K562 (cell line): ENCODE results near the gene FSIP2. TPM values are rescaled to one million over a fixed set of nuclear protein-coding genes. Genes with fewer than 3 reads are reported as not detected.

ENCODE experiments used
- ATAC-seq: fragments of 200-7000 bp; cut with Tn5 transposase; 3 replicates; pipeline ENCODE4 v1.9.1; 2020; ENCODE audit warnings: moderate library complexity
- BruUV-seq: library from RNA; stranded (reverse); fragments of 400-500 nt; replicated peaks from 2 replicates; lab custom pipeline; 2021; lab: Mats Ljungman, UMichigan
- CTCF ChIA-PET: fragments of 300-600 bp; formaldehyde crosslinking; extraction: SDS; loops from one replicate; lab custom pipeline; 2021; ENCODE audit warnings: low intra/inter-chr PET ratio; lab: Yijun Ruan, JAX
- POLR2A ChIA-PET: fragments of 300-600, 350-650 bp; sonication (Branson Sonifier 250); formaldehyde crosslinking; extraction: SDS; loops from one replicate; lab custom pipeline; 2021; ENCODE audit warnings: antibody characterized with exemption, inconsistent platforms; lab: Yijun Ruan, JAX
- DNase-seq, 4 experiments: peaks; one replicate each; pipeline versions ENCODE4 v3.0.0 to v3.0.0-alpha.2; 2011 to 2018; ENCODE audit warnings: low spot score in 3 of 4, mixed read lengths in 3 of 4; ENCODE audit errors: extremely low read depth in 1 of 4
- FAIRE-seq: peaks from 2 replicates; lab custom pipeline; 2011; peaks lifted over from hg19 to GRCh38; lab: Jason Lieb, UNC
- H2AFZ ChIP-seq: 2 replicates; pipeline ENCODE4 v1.6.0; 2011; ENCODE audit warnings: low read depth, low read length, control low read depth, inconsistent platforms
- H3K27ac ChIP-seq: fragments of 200-600 bp; 3 replicates; pipeline ENCODE4 v1.8.0; 2011; ENCODE audit warnings: low read depth, mild to moderate bottlenecking, control low read depth, inconsistent platforms, low read length, moderate library complexity, mixed read lengths; ENCODE audit errors: extremely low read depth
- H3K27me3 ChIP-seq, 2 experiments: fragments of 300-600 bp in 1 of 2; 2 replicates in 1 of 2; 3 replicates in 1 of 2; pipeline versions ENCODE4 v1.6.0 to v1.8.0; 2011; ENCODE audit warnings: inconsistent platforms in 2 of 2, low read length in 2 of 2, mild to moderate bottlenecking in 1 of 2, mixed read lengths in 1 of 2, moderate library complexity in 1 of 2; ENCODE audit not compliant: control insufficient read depth in 2 of 2, insufficient read depth in 2 of 2
- H3K36me3 ChIP-seq: fragments of 300-600 bp; 3 replicates; pipeline ENCODE4 v1.8.0; 2011; ENCODE audit warnings: mild to moderate bottlenecking, low read length, inconsistent platforms; ENCODE audit not compliant: control insufficient read depth, insufficient read depth
- H3K4me1 ChIP-seq, 2 experiments: fragments of 200-600 bp in 1 of 2; replicated peaks in 1 of 2; 2 replicates in 1 of 2; 3 replicates in 1 of 2; pipeline versions ENCODE4 v1.5.1 to v1.8.0; 2011; ENCODE audit warnings: inconsistent platforms in 2 of 2, low read length in 2 of 2, mild to moderate bottlenecking in 1 of 2, mixed read lengths in 1 of 2, moderate library complexity in 1 of 2; ENCODE audit not compliant: control insufficient read depth in 2 of 2, insufficient read depth in 2 of 2
- H3K4me2 ChIP-seq: 2 replicates; pipeline ENCODE4 v1.6.1; 2011; ENCODE audit warnings: low read length, control low read depth, inconsistent platforms, mixed read lengths; ENCODE audit not compliant: insufficient read depth
- H3K4me3 ChIP-seq: fragments of 200-600 bp; sonication (generic), shearing (Covaris generic); 2 replicates; pipeline ENCODE4 v1.5.1; 2016; ENCODE audit warnings: control low read depth, inconsistent platforms
- H3K79me2 ChIP-seq: fragments of 200-600 bp; 3 replicates; pipeline ENCODE4 v1.8.0; 2011; ENCODE audit warnings: low read length, inconsistent platforms; ENCODE audit not compliant: control insufficient read depth, insufficient read depth
- H3K9ac ChIP-seq, 2 experiments: 2 replicates each; pipeline versions ENCODE4 v1.6.0 to v1.6.1; 2011; ENCODE audit warnings: low read depth in 2 of 2, low read length in 2 of 2, control low read depth in 1 of 2, inconsistent platforms in 1 of 2, mild to moderate bottlenecking in 1 of 2, mixed read lengths in 1 of 2; ENCODE audit not compliant: insufficient read depth in 1 of 2
- H3K9me1 ChIP-seq: one replicate; pipeline ENCODE4 v1.6.0; 2011; ENCODE audit warnings: inconsistent platforms, mild to moderate bottlenecking, low read length, moderate library complexity; ENCODE audit not compliant: control insufficient read depth, insufficient read depth
- H3K9me3 ChIP-seq: replicated peaks from 2 replicates; pipeline ENCODE4 v1.5.1; 2011; ENCODE audit warnings: low read depth, low read length, inconsistent platforms; ENCODE audit not compliant: control insufficient read depth, insufficient read depth
- H4K20me1 ChIP-seq: replicated peaks from 2 replicates; pipeline ENCODE4 v1.6.1; 2011; ENCODE audit warnings: low read length, inconsistent platforms, mixed read lengths; ENCODE audit not compliant: control insufficient read depth, insufficient read depth
- NR4A1 ChIP-seq, 2 experiments: fragments of 250-450 bp in 1 of 2; fragments of 450-650 bp in 1 of 2; sonication (Bioruptor Pico) in 1 of 2; IDR thresholded peaks; 2 replicates each; pipeline versions ENCODE4 v1.4.0 to v1.6.1; 2016 to 2020; ENCODE audit warnings: mild to moderate bottlenecking in 2 of 2, missing compliant biosample characterization in 1 of 2, missing genetic modification characterization in 1 of 2, moderate library complexity in 1 of 2
- ZNF316 ChIP-seq: fragments of 450-650 bp; IDR thresholded peaks from 2 replicates; pipeline ENCODE4 v1.6.1; 2016
- WGBS: fragments of 100-300 bp; shearing (Covaris generic); methylation state at CpG from one replicate; pipeline ENCODE4 v1.1.6; 2016; ENCODE audit warnings: low coverage, mixed read lengths; ENCODE audit not compliant: insufficient coverage; ENCODE audit errors: missing lambda C conversion rate; 5-methylcytosine and 5-hydroxymethylcytosine counted together
- in situ Hi-C: fragments of 300-500 bp; cut with MboI; formaldehyde crosslinking; loops from 4 replicates; pipeline ENCODE4 v1.15.0; 2018; ENCODE audit warnings: inconsistent platforms, mixed read lengths
- intact Hi-C: fragments of 100-400 bp; cut with micrococcal nuclease; formaldehyde crosslinking; loops from 2 replicates; pipeline ENCODE4 v1.14.2; 2022
- polyA plus RNA-seq, 8 experiments: library from polyadenylated mRNA; depleted of rRNA in 4 of 8; stranded (reverse) in 5 of 8; unstranded in 3 of 8; fragments of >200 nt; fragmentation: Nextera tagmentation in 2 of 8; fragmentation: Illumina TruSeq in 1 of 8; extraction: Ambion mirVana in 2 of 8; extraction: Trizol in 1 of 8; gene quantifications; 2 replicates each; pipeline versions ENCODE4 v1.2.1 to v1.2.3, GENCODE V29; 2011 to 2014; ENCODE audit warnings: inconsistent platforms in 1 of 8, missing spikeins in 1 of 8
- total RNA-seq, 7 experiments: library from RNA; depleted of rRNA in 6 of 7; stranded (reverse); fragments of >200 nt in 6 of 7; fragmentation: Illumina TruSeq in 2 of 7; extraction: Trizol in 2 of 7; gene quantifications; 2 replicates each; pipeline versions ENCODE4 v1.2.1 to v1.2.3, GENCODE V29; 2011 to 2021; ENCODE audit warnings: low replicate concordance in 1 of 7
- TF ChIP-seq, protein P1 (sequence below): fragments of 200-400 bp; formaldehyde crosslinking; IDR thresholded peaks from 2 replicates; pipeline ENCODE4 v1.6.1; 2017; ENCODE audit warnings: mild to moderate bottlenecking, low read depth, low read length, moderate library complexity

Gene FSIP2
- total and polyA plus RNA-seq, 9 of the 15 experiments (the other 6 are each of a cell fraction or from before 2014, with no cell fraction given), result 0.01 to 0.04 TPM; not detected in 7

DNA sequence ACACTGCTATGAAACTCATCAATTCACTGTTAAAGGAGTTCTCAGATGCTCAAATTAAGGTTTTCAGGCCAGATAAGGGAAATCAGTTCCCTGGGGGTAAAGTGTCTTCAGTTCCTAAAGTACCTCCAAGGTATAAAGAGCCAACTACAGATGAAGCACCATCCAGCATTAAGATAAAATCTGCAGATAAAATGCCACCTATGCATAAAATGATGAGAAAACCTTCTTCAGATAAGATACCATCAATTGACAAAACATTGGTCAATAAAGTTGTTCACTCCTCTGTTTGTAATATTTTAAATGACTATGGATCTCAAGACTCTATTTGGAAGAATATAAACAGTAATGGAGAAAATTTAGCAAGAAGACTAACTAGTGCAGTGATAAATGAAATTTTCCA lies 68.2 kb downstream of the FSIP2 start:
- DNase-seq (no peak), ATAC-seq (no peak), FAIRE-seq (no peak)
- CTCF ChIA-PET, result no interaction called here
- intact Hi-C loops (no loop called here), in situ Hi-C loops (no loop called here)
- POLR2A ChIA-PET, result no interaction called here
- H3K4me2 ChIP-seq, result no peak overlapping the region
- H3K9me1 ChIP-seq, result no peaks in the 10 kb centered on the region
- no peaks in the 10 kb centered on the region for H3K79me2 ChIP-seq
- TF ChIP-seq NR4A1 (CRISPR knock-in tag; IDR thresholded peaks at IDR 0.05), result no peak
- no peak for TF ChIP-seq NR4A1 (tag; IDR thresholded peaks at IDR 0.05)
- TF ChIP-seq, protein P1, sequence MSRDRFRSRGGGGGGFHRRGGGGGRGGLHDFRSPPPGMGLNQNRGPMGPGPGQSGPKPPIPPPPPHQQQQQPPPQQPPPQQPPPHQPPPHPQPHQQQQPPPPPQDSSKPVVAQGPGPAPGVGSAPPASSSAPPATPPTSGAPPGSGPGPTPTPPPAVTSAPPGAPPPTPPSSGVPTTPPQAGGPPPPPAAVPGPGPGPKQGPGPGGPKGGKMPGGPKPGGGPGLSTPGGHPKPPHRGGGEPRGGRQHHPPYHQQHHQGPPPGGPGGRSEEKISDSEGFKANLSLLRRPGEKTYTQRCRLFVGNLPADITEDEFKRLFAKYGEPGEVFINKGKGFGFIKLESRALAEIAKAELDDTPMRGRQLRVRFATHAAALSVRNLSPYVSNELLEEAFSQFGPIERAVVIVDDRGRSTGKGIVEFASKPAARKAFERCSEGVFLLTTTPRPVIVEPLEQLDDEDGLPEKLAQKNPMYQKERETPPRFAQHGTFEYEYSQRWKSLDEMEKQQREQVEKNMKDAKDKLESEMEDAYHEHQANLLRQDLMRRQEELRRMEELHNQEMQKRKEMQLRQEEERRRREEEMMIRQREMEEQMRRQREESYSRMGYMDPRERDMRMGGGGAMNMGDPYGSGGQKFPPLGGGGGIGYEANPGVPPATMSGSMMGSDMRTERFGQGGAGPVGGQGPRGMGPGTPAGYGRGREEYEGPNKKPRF, result no peak
- peak; percentile 41 for TF ChIP-seq ZNF316
- H3K9ac ChIP-seq, result no peak overlapping the region
- H3K4me1 ChIP-seq, result no peaks in the 10 kb centered on the region
- H2AFZ ChIP-seq, result no peak overlapping the region
- H3K9me3 ChIP-seq, result no peaks in the 10 kb centered on the region
- no TSS peak for BruUV-seq
- H3K27ac ChIP-seq, result no peak overlapping the region
- H3K36me3 ChIP-seq, result no peaks in the 10 kb centered on the region
- H4K20me1 ChIP-seq, result no peaks in the 10 kb centered on the region
- H3K4me3 ChIP-seq, result no peak overlapping the region
- no peaks in the 10 kb centered on the region for H3K27me3 ChIP-seq

DNA sequence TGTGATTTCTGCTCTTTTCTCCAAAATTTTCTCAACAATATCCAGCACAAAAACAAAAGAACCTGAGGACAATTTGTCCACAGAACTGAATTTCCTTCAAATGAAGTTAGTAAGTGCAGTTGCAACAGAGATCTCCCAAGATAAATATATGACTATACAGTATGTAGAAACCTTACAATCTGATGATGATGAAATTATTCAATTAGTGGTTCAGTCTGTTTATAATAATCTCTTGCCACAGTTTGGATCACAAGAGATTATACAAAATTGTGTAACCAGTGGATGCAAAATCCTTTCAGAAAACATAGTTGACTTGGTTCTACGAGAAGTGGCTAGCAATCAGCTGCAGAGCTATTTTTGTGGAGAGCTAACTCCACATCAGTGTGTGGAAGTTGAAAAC lies 68.7 kb downstream of the FSIP2 start:
- H3K4me1 ChIP-seq, result no peaks in the 10 kb centered on the region
- FAIRE-seq (no peak), DNase-seq (no peak), ATAC-seq (no peak)
- H3K79me2 ChIP-seq, result no peaks in the 10 kb centered on the region
- no peaks in the 10 kb centered on the region for H3K9me1 ChIP-seq
- no peaks in the 10 kb centered on the region for H3K27me3 ChIP-seq
- intact Hi-C loops, result no loop called here
- no peak overlapping the region for H3K27ac ChIP-seq
- H3K9ac ChIP-seq, result no peak overlapping the region
- in situ Hi-C loops, result no loop called here
- CTCF ChIA-PET, result no interaction called here
- H3K9me3 ChIP-seq, result no peaks in the 10 kb centered on the region
- BruUV-seq, result no TSS peak
- POLR2A ChIA-PET, result no interaction called here
- no peak overlapping the region for H3K4me2 ChIP-seq
- H3K36me3 ChIP-seq, result no peaks in the 10 kb centered on the region
- no peak overlapping the region for H2AFZ ChIP-seq
- H3K4me3 ChIP-seq, result no peak overlapping the region
- 4% methylated on average over 1 of the region's 1 CpG for WGBS
- H4K20me1 ChIP-seq, result no peaks in the 10 kb centered on the region
